Hematopoietic multipotent progenitor cell (in vitro differentiated cells): ENCODE results near the gene CPLANE1. TPM values are rescaled to one million over a fixed set of nuclear protein-coding genes. Genes with fewer than 3 reads are reported as not detected.

ENCODE experiments used
- DNase-seq, 3 donors: peaks; one replicate each; pipeline ENCODE4 v3.0.0-alpha.2; 2011 to 2015; ENCODE audit warnings: low read depth in 2 of 3, low spot score in 2 of 3
- small RNA-seq: library from RNA; depleted of rRNA; stranded (forward); fragments of <200 nt; gene quantifications from one replicate; pipeline ENCODE3, GENCODE V24; 2012
- total RNA-seq: library from RNA; depleted of rRNA; stranded (reverse); fragments of >200 nt; gene quantifications from one replicate; pipeline ENCODE4 v1.2.3, GENCODE V29; 2012

Gene CPLANE1
- total RNA-seq, 1 donor = 13.5 TPM

GRCh38 chr5:37071901-37072581 lies 177.1 kb downstream of the CPLANE1 start:
- no peak for DNase-seq

- no peak for DNase-seq
Measured at GRCh38 chr5:37071487-37071886, 177.7 kb downstream of the CPLANE1 start.

- DNase-seq = no peak
Measured at GRCh38 chr5:37064442-37064841, 184.7 kb downstream of the CPLANE1 start.

- DNase-seq = no peak
Measured at GRCh38 chr5:37063739-37064138, 185.4 kb downstream of the CPLANE1 start.

DNA sequence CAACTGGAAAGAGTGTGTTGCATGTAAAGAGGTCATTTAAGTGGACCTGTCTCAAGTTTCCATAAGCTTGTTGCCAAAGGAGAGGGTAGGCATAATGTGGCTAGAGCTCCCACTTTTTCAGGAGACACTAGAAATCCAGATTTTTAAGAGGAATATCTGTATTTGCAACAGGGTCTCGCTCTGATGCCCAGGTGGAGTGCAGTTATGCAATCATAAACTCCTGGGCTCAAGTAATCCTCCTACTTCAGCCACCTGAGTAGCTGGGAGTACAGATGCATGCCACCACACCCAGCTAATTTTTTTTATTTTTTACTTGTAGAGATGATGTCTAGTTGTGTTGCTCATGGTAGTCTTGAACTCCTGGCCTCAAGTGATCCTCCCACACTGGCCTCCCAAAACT lies 189.1 kb downstream of the CPLANE1 start:
- no peak for DNase-seq

DNA sequence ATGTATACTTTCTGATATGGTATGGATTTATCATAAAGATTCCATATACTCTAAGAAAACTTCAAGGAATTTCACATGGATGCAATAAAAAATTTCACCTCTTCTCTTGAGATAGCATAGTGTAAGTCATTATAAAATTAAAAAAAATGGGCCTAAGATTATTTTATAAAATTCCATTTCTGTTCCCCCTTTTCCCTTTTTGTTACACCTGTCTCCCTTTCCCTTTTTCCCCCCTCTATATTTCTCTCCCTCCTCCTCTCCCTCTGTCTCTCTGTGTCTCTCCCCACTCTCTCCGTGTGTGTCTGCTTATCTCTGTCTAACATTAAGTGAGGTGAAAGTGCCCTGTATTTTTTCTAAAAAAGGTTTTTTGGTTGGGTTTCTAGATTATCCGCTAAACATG lies 192.4 kb downstream of the CPLANE1 start:
- no peak for DNase-seq

Small RNA genes lying within 50 kb of the gene (small RNA-seq; reads per million reads assigned to genes)
- gene C8orf59P2 = not detected

Other genes with a start within 250 kb of the CPLANE1 start
- gene NUP155, start 121.7 kb upstream of the CPLANE1 start, total RNA-seq = 23.7 TPM
- 13.2 TPM for gene WDR70, start 129.9 kb upstream of the CPLANE1 start, total RNA-seq